Stimulated activated CD8-positive, alpha-beta memory T cell treated with anti-CD3 and anti-CD28 coated beads, Interleukin-15, amount 100 ng/mL, for 1 hour (primary cell): ENCODE data around the gene IGFBP3.
"Not testable (repeated sequence)": the region's sequence is repeated elsewhere in the genome, so short reads cannot be mapped to it uniquely, and the experiment has no call there.

Source experiments
- DNase-seq: peaks from one replicate; pipeline ENCODE4 v3.0.0-alpha.2; 2020; ENCODE audit warnings: low read depth

The IGFBP3 gene, protein sequence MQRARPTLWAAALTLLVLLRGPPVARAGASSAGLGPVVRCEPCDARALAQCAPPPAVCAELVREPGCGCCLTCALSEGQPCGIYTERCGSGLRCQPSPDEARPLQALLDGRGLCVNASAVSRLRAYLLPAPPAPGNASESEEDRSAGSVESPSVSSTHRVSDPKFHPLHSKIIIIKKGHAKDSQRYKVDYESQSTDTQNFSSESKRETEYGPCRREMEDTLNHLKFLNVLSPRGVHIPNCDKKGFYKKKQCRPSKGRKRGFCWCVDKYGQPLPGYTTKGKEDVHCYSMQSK

GRCh38 chr7:45920502-45921380, at the start of gene IGFBP3:
Gene IGFBP3 (minus strand): TSS chr7:45921272. CDS start chr7:45921140, 132 bp downstream.
- DNase-seq = no peak

- DNase-seq = no peak
Observed at GRCh38 chr7:45970454-45970853, 49.4 kb upstream of the IGFBP3 start.

- DNase-seq = no peak
Observed at GRCh38 chr7:45969940-45970339, 48.9 kb upstream of the IGFBP3 start.

DNA sequence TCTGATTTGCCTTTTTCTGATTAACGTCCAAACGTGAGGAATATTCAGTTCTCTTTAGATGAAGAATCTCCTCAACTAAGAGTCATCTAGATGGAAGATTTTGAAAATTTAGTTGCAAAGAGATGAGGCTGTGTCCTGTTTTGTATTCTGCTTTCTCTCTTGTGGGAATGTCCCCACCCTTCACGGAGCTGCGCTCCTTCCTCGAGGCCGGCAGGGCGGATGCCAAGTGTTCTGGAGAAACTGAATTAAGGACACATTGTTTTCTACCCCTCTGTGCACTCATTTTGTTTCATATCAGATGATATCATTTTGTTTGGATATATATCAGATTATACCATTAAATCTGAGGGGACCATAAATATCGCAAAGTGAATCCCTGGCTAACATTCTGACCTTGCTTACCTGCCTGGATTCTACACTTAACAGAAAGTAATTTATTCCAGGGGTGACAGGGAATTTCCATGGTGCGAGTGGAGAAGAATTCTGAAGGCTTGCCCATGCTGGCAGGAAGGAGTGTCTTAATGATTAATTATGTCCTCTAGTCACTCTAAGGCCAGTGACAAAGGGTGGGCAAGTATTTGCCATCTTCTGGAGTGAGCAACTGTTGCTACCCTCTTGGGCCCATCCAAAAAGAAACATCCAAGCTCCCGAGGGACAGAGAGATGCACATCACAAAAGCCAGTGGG, 47.9 kb upstream of the IGFBP3 start:
- no peak for DNase-seq

DNA sequence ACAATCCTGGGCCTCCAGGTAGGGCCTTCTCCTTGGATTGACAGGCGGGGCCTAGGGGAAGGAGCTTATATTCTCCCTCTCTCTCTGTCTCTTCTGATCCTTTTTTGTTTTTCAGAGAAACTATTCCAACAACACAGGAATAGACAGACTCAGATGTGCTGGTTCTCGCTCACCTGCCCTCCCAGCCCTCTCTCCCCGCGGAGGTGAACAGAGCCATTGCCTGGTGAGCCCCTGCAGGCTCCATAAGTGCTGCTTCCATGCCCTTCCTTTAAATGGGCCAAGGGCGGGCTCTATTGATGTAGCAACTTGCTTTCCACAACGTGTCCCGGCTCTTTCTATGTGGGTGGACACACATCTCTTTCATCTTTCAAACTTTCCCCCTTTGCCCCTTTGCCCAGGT, 47.2 kb upstream of the IGFBP3 start:
- DNase-seq = no peak

GRCh38 chr7:45967591-45968157, 46.6 kb upstream of the IGFBP3 start:
- no peak for DNase-seq

DNA sequence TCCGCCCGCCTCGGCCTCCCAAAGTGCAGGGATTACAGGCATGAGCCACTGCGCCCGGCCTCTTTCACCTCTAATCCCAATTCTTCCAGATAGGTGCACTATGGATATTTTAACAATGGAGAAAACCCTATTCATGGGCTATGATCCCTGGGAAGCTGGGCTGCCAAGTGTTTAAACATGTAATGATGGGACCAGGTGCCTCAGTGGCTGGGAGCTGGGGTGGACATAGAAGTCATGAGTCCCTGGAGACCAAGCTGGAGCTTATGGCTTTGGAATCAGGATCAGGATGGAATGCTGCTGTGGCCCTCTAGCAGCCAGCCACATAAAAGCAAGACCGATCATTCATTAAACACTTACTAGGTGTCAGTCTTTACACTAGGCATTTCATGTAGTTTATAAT, 41.8 kb upstream of the IGFBP3 start:
- no peak for DNase-seq

GRCh38 chr7:45957721-45958120, 36.6 kb upstream of the IGFBP3 start:
- no peak for DNase-seq

DNA sequence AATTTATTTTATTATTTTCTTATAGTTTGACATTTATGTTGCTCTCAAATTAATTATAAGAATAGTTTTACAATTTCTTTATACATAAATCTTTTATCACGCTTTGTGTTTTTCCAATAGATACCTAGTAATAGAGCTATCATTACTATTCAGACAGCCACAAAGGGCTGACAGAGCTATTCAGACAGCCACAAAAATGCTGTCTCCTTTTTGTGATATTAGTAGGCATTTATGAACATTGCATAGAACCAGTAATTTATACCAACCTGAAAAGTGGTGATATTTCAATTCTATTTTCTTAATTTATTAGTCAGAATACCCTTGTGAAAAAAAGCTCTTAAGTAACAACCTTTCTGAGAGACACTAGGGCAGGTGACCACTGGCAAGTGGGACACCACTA, 34.2 kb upstream of the IGFBP3 start:
- DNase-seq = no peak

DNA sequence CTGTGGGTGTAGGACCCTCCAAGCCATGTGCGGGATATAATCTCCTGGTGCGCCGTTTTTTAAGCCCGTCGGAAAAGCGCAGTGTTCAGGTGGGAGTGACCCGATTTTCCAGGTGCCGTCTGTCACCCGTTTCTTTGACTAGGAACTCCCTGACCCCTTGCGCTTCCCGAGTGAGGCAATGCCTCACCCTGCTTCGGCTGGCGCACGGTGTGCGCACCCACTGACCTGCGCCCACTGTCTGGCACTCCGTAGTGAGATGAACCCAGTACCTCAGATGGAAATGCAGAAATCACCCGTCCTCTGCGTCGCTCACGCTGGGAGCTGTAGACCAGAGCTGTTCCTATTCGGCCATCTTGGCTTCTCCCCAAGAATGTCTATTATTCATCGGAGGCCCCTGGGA, 32.0 kb upstream of the IGFBP3 start:
- DNase-seq = not testable (repeated sequence)

- no peak for DNase-seq
Observed at GRCh38 chr7:45944058-45944457, 23.0 kb upstream of the IGFBP3 start.

GRCh38 chr7:45940939-45941338, 19.9 kb upstream of the IGFBP3 start:
- no peak for DNase-seq

GRCh38 chr7:45940237-45940781, 19.2 kb upstream of the IGFBP3 start:
- not testable (repeated sequence) for DNase-seq

DNA sequence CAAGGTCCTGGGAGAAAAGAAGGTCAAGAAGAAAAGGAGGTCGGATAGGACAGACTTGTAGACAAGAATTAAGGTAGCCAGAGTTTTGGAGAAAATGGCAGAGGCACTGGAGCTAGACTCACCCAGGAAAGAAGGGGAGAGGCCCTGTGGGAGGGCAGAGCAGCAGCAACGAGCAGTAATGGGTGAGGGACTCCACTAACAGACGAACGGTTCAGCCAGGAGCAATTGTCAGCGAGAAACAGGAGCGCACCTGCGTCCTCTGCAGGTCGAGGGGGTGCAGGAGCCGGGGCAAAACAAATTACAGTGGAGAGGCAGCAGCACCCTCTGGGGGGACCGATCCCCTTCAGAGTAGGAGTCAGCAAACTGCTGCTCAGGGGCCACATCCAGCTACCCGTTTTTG, 18.5 kb upstream of the IGFBP3 start:
- no peak for DNase-seq

DNA sequence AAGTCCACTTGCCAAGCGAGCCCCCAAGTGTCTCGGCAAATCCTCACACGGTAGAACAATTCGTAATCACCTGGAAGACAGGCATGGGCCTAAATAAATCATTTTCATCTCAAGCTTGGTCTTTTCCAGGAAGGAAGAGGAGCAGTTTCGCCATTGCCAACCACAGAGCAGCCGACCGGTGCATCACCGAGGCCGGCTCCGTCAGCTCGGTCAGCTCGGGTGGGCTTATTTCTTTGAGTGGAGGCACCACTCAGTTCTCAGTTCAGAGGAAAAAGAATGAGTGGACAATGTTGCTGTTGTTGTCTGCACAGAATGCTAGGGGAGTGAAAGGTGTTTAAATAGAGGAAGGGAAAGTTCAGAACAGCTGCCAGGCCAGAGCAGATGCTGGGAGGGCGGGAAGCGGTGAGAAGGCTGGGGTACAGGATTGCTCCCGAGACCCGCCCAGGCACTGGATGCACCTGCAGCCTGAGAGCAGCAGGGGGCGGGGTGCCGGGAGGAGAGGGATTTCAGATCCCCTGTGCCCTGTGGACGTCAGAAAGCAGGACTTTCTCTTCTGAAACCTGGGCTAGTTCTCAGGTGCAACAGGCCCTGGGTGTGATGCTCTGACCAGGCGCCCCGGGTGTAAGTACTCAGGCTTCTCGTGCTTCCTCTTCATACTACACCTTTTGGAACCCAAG, 17.7 kb upstream of the IGFBP3 start:
- DNase-seq = no peak

DNA sequence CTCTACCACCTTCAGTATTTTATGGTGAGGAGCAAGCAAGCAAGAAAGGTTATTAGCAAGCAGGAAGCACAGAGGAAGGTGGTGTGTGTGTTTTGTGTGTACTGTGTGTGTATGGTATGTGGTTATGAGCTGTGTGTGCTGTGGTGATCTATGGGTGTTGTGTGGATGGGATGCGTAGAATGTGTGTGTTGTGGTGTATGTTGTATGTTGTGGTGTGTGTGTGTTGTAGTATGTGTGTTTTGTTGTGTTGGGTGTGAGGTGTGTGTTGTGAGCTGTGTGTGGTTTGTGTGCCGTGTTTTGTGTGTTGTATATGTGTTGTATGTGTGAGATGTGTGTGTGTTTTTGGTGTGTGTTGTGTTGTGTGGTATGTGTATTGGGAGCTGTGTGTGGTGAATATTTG, 16.8 kb upstream of the IGFBP3 start:
- no peak for DNase-seq

DNA sequence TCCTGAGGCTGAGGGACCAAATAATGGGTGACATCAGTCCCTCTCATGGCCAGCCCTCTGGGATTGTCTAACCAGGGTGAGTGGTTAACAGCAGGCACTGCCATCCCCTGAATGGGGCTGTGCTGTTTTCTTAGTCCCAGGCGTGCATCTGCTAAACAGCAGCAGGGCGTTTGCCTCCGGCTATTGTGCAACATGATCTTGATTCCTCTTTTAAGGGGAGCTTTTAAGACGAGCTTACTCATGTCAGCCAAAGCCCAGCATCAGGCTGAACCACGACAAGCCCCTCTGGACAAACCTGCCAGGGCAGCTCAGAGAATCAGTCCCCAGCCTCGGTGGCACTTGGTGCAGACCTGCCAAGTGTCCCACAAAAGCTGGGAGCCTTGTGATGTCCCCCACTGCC, 16.2 kb upstream of the IGFBP3 start:
- no peak for DNase-seq

- DNase-seq = no peak
Observed at GRCh38 chr7:45930967-45931366, 9.9 kb upstream of the IGFBP3 start.

GRCh38 chr7:45927721-45928120, 6.6 kb upstream of the IGFBP3 start:
- DNase-seq = no peak

DNA sequence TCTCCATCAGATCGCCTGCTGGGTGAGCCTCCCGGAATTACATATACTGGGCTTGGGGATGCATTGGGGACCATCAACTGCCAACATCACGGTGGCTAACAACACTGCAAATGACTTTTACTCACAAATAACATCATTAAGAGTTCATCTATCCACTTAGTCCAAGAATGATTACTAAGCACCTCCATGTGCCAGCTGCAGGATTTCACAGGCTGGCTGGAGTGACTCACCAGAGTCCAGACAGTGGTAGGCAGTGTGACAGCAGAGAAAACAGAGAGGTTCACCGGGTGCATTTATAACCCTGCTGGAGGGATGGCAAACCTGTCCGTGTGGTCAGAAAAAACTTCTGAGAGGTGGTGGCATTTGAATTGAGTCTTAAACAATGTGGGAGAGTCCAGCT, 3.2 kb upstream of the IGFBP3 start:
- DNase-seq = no peak

DNA sequence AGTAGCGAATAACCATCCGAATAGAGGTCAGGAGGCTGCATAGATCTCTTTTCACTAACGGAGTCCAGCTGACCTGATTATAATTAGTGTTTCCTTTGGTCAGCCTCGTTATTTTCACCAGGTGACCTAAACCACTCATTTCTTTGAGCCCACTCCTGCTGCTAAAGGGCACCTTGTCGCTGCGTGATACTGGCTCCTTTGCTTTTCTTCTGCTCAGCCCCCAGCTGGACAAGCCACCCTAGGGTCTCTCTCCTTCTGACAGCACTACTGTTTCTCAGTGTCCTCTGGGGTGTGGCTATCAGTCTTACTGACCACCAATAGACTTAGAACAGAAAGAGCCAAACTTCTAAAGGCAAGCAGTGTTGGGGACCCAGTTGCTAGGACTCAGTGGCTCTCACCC, 2.7 kb upstream of the IGFBP3 start:
- no peak for DNase-seq

GRCh38 chr7:45923290-45923689, 2.2 kb upstream of the IGFBP3 start:
- DNase-seq = no peak
